Heart right ventricle (tissue), 16 donors: ENCODE results near the gene NCS1. TPM values are rescaled to one million over a fixed set of nuclear protein-coding genes. Genes with fewer than 3 reads are reported as not detected.

ENCODE experiments used
- ATAC-seq, 8 donors: fragments of 200-7000 bp; cut with Tn5 transposase; one replicate each; pipeline ENCODE4 v1.9.1; 2020; ENCODE audit warnings: mild to moderate bottlenecking in 8 of 8, moderate library complexity in 8 of 8, moderate number of reproducible peaks in 1 of 8
- DNase-seq, 2 donors: peaks; one replicate each; pipeline ENCODE4 v3.0.0-alpha.2; 2020
- H3K27ac ChIP-seq, 10 donors: fragments of 200-600 bp; sonication (generic) in 2 of 10; one replicate each; pipeline versions ENCODE4 v1.5.0 to v1.8.0; 2020 to 2022; ENCODE audit warnings: mild to moderate bottlenecking in 3 of 10
- H3K27me3 ChIP-seq, 7 donors: fragments of 200-600 bp; one replicate each; pipeline ENCODE4 v1.8.0; 2021 to 2022; ENCODE audit warnings: mild to moderate bottlenecking in 2 of 7
- H3K36me3 ChIP-seq, 9 donors: fragments of 200-600 bp; sonication (generic) in 1 of 9; one replicate each; pipeline versions ENCODE4 v1.5.0 to v1.8.0; 2020 to 2022; ENCODE audit warnings: mild to moderate bottlenecking in 2 of 9
- H3K4me1 ChIP-seq, 9 donors: fragments of 200-600 bp; sonication (generic) in 1 of 9; one replicate each; pipeline versions ENCODE4 v1.5.0 to v1.8.0; 2020 to 2022; ENCODE audit warnings: mild to moderate bottlenecking in 4 of 9
- H3K4me3 ChIP-seq, 10 donors: fragments of 200-600 bp; sonication (generic) in 2 of 10; one replicate each; pipeline versions ENCODE4 v1.5.0 to v1.8.0; 2020 to 2022; ENCODE audit warnings: mild to moderate bottlenecking in 7 of 10, moderate library complexity in 2 of 10
- H3K9me3 ChIP-seq, 11 donors: fragments of 200-600 bp in 10 of 11; sonication (generic) in 2 of 11; one replicate each; pipeline versions ENCODE4 v1.5.0 to v1.8.0; 2013 to 2022; ENCODE audit warnings: mild to moderate bottlenecking in 2 of 11, control low read depth in 1 of 11, moderate library complexity in 1 of 11
- CTCF ChIP-seq, 9 donors: fragments of 200-600 bp; sonication (generic) in 2 of 9; IDR thresholded peaks; one replicate each; pipeline versions ENCODE4 v1.5.0 to v1.8.0; 2021 to 2022; ENCODE audit warnings: antibody characterized with exemption in 9 of 9, mild to moderate bottlenecking in 5 of 9, moderate library complexity in 1 of 9
- WGBS, 2 donors: extraction: QIAGEN DNeasy Blood & Tissue Kit; methylation state at CpG; one replicate each; pipeline ENCODE4 v1.1.7; 2013; ENCODE audit warnings: inconsistent platforms in 1 of 2; 5-methylcytosine and 5-hydroxymethylcytosine counted together
- intact Hi-C, 10 donors: fragments of 100-400 bp; cut with DNase I; formaldehyde crosslinking; loops; one replicate each; pipeline versions ENCODE4 v1.11.1 to v1.14.2; 2022
- polyA plus RNA-seq, 2 donors: library from polyadenylated mRNA; stranded (reverse); fragments of 200-250 nt; gene quantifications; one replicate each; pipeline ENCODE4 v1.2.3, GENCODE V29; 2013
- total RNA-seq, 10 donors: library from RNA; stranded (reverse); fragmentation: NEBNext Ultra II Directional in 3 of 10; extraction: Animal tissue kit (Norgen Biotek cat#: 25700) in 3 of 10; gene quantifications; one replicate each; pipeline versions ENCODE4 v1.2.1 to v1.2.4, GENCODE V29; 2021 to 2023
- donor health status: Arrhythmogenic right ventricular cardiomyopathy.
- donor health status: ischemic (EF 13 %, LVEDD 7.1; RV severe dilation, severe dysfunction).
- donor health status: healthy with polysubstance abuse.
- donor health status: DM: no; HTN: yes; CAD: no.
- donor health status: DM: no; HTN: no; CAD: no.
- donor health status: ischemic (EF 25% LVEDD 6.9; RV normal size, moderate dysfunction).
- donor health status: ischemic (EF 25% LVEDD 5.7; RV mildly dilated, moderate dysfunction).
- donor health status: healthy.
- donor health status: DM: yes; HTN: yes; CAD: no.
- donor health status: Ischemic cardiomyopathy.
- donor health status: ischemic (EF 35%, LVEDD 5.7; RV mildly dilated, moderate dysfunction).
- donor health status: nonischemic (EF 11% LVEDD 7.7; RV severe dilation, severe dysfunction).
- donor health status: DM: yes; HTN: yes; CAD: no.
- donor health status: PGD.
- donor health status: ischemic (EF 29% LVEDD 5.4; RV normal size, mild dysfunction).
- donor health status: nonischemic (EF 23%, LVEDD 6.1; RV moderate dilation, normal function).

The NCS1 gene
- total and polyA plus RNA-seq, 12 donors: 2.0 to 16.2 (median 7.0) TPM

- H3K4me3 ChIP-seq: no peak overlapping the region
- no peak for DNase-seq
- TF ChIP-seq CTCF (IDR thresholded peaks at IDR 0.05): no peak
- intact Hi-C loops: no loop called here
- H3K27ac ChIP-seq: no peak overlapping the region
- H3K4me1 ChIP-seq: peaks cover 0 to 3% (median 0%) of the 10 kb centered on the region in 9 donors
- H3K9me3 ChIP-seq: no peaks in the 10 kb centered on the region
- 91 to 92% methylated on average over 10 of the region's 10 CpGs for WGBS, 2 donors
- ATAC-seq: no peak
- peaks cover 0 to 7% (median 0%) of the 10 kb centered on the region in 9 donors for H3K36me3 ChIP-seq
- H3K27me3 ChIP-seq: no peaks in the 10 kb centered on the region
These were observed 45.6 kb downstream of the NCS1 start for GRCh38 chr9:130217838-130218237.

DNA sequence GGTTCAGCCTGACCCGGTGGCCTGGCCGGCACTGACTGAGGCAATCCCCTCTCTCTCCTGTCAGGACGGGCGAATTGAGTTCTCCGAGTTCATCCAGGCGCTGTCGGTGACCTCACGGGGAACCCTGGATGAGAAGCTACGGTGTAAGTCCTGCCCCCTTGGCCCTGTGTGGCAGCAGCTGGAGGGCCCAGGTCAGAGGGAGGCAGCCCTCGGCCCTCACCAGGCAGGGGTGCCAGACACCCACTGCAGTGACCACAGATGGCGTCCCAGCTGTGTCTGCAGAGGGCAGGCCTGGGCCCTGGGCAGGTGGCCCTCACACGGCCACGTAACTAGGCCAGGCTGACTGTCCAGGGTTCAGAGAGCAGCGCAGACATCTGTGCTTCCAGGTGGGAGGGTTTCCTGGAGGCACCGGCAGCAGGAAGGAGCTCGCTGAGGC, 47.5 kb downstream of the NCS1 start:
- no peaks in the 10 kb centered on the region for H3K9me3 ChIP-seq
- TF ChIP-seq CTCF (IDR thresholded peaks at IDR 0.05): no peak
- peak in 3 of 8 donors; percentile 21 to 32 (median 31) for ATAC-seq
- intact Hi-C loops: no loop called here
- H3K27me3 ChIP-seq: no peaks in the 10 kb centered on the region
- no peak for DNase-seq
- H3K36me3 ChIP-seq: peaks cover 0 to 7% (median 0%) of the 10 kb centered on the region in 9 donors
- H3K4me1 ChIP-seq: peaks cover 0 to 3% (median 0%) of the 10 kb centered on the region in 9 donors
- no peak overlapping the region for H3K4me3 ChIP-seq
- no peak overlapping the region for H3K27ac ChIP-seq
- 74 to 78% methylated on average over 16 of the region's 16 CpGs for WGBS, 2 donors

DNA sequence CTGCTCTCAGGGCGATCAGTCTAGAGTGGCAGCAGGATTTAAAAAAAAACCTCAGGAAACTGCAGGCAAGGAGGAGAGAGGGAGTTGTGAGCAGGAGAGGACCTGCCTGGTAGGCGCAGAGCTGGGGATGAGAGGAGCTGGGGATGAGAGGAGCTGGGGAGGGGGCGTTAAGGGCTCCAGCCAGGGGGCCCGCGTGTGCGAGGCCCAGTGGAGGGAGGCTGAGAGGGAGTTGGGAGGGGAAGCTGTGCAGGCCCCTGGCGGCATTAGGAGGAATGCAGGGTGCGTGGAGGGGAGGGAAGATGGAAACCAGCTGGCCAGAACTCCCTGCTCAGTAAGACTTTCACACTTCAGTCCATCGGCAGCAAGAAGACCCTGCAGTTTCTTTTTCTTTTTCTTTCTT, 48.1 kb downstream of the NCS1 start:
- intact Hi-C loops: no loop called here
- WGBS, 2 donors: 23 to 32% methylated on average over 9 of the region's 9 CpGs
- Histone ChIP-seq H3K4me1 (peaks cover 0 to 3% (median 0%) of the 10 kb centered on the region in 9 donors), H3K4me3 (no peak overlapping the region), H3K27ac (no peak overlapping the region), H3K36me3 (peaks cover 0 to 7% (median 0%) of the 10 kb centered on the region in 9 donors), H3K9me3 (no peaks in the 10 kb centered on the region), H3K27me3 (no peaks in the 10 kb centered on the region)
- ATAC-seq (peak in 6 of 8 donors; percentile 36 to 81 (median 60)), DNase-seq (no peak)
- TF ChIP-seq CTCF (IDR thresholded peaks at IDR 0.05): peak in 4 of 9 donors; percentile 9 to 31 (median 13)

DNA sequence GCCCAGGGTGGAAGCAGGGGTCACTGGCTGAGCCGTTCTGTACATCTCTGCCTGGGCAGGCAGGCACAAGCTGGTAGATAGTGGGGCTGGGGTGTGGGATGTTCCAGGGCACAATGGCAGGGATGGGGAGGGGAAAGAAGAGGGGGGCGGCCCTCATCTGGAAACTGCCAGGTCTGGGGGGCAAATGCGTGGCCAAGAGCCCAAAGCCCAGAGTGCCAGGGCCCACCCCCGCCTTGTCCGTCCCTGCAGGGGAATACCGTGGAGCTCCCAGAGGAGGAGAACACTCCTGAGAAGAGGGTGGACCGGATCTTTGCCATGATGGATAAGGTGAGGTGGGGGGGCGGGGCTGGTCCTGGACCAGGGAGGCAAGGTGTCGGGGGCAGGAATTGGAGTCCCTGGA, 50.6 kb downstream of the NCS1 start:
- H3K4me3 ChIP-seq: no peak overlapping the region
- H3K36me3 ChIP-seq: peaks cover 0 to 15% (median 0%) of the 10 kb centered on the region in 9 donors
- H3K4me1 ChIP-seq: peaks cover 0 to 3% (median 0%) of the 10 kb centered on the region in 9 donors
- no peak for ATAC-seq
- DNase-seq: no peak
- H3K9me3 ChIP-seq: peaks cover 0 to 10% (median 7%) of the 10 kb centered on the region in 11 donors
- intact Hi-C loops: no loop called here
- no peaks in the 10 kb centered on the region for H3K27me3 ChIP-seq
- TF ChIP-seq CTCF (IDR thresholded peaks at IDR 0.05): no peak
- H3K27ac ChIP-seq: no peak overlapping the region
- WGBS, 2 donors: 91 to 96% methylated on average over 8 of the region's 9 CpGs
